Naive thymus-derived CD4-positive, alpha-beta T cell (primary cell): ENCODE data around the gene HMOX2. TPM values are rescaled to one million over a fixed set of nuclear protein-coding genes. Genes with fewer than 3 reads are reported as not detected.

Experiments used
- ATAC-seq: fragments of 150-1000 bp; cut with Tn5 transposase; 2 replicates; pipeline ENCODE4 v1.10.0; 2021; ENCODE audit warnings: mild to moderate bottlenecking, moderate library complexity
- CTCF ChIA-PET: fragments of 350-600 bp; sonication (Branson Sonifier 250); formaldehyde crosslinking; loops from one replicate; lab custom pipeline; 2021; ENCODE audit warnings: antibody characterized with exemption; lab: Charles Lee
- POLR2A ChIA-PET: fragments of 350-600 bp; sonication (Branson Sonifier 250); formaldehyde crosslinking; loops from one replicate; lab custom pipeline; 2021; ENCODE audit warnings: antibody characterized with exemption, inconsistent platforms; lab: Charles Lee
- DNase-seq, 9 donors: peaks; one replicate each; pipeline versions ENCODE4 v3.0.0 to v3.0.0-alpha.2; 2020 to 2022; ENCODE audit warnings: mixed read lengths in 1 of 9
- H3K27ac ChIP-seq: one replicate; pipeline ENCODE4 v1.7.0; 2013; ENCODE audit warnings: mild to moderate bottlenecking, low read depth, low read length, moderate library complexity
- H3K27me3 ChIP-seq, 2 donors: one replicate each; pipeline ENCODE4 v1.7.0; 2013; ENCODE audit warnings: low read length in 2 of 2, mild to moderate bottlenecking in 2 of 2, moderate library complexity in 2 of 2; ENCODE audit not compliant: control insufficient read depth in 2 of 2, insufficient read depth in 2 of 2
- H3K36me3 ChIP-seq, 3 experiments: 1 replicate in 2 of 3; 2 replicates in 1 of 3; pipeline ENCODE4 v1.7.0; 2013; ENCODE audit warnings: low read length in 3 of 3, mild to moderate bottlenecking in 3 of 3, moderate library complexity in 1 of 3; ENCODE audit not compliant: insufficient read depth in 3 of 3, control insufficient read depth in 2 of 3
- H3K4me1 ChIP-seq, 2 donors: one replicate each; pipeline ENCODE4 v1.7.0; 2013; ENCODE audit warnings: low read length in 2 of 2, mild to moderate bottlenecking in 2 of 2, moderate library complexity in 1 of 2; ENCODE audit not compliant: control insufficient read depth in 2 of 2, insufficient read depth in 2 of 2
- H3K4me3 ChIP-seq: 2 replicates; pipeline ENCODE4 v1.7.0; 2013; ENCODE audit warnings: mild to moderate bottlenecking, low read length
- H3K9me3 ChIP-seq, 3 experiments: 1 replicate in 2 of 3; 2 replicates in 1 of 3; pipeline ENCODE4 v1.7.0; 2013; ENCODE audit warnings: low read length in 3 of 3; ENCODE audit not compliant: control insufficient read depth in 2 of 3
- H3K27ac Mint-ChIP-seq, 9 donors: one replicate each; pipeline ENCODE4 v1.8.0; 2020 to 2022; ENCODE audit warnings: mixed read lengths in 9 of 9, mild to moderate bottlenecking in 8 of 9, moderate library complexity in 5 of 9, inconsistent platforms in 2 of 9
- H3K27me3 Mint-ChIP-seq, 5 donors: one replicate each; pipeline ENCODE4 v1.8.0; 2021 to 2022; ENCODE audit warnings: mixed read lengths in 5 of 5, mild to moderate bottlenecking in 1 of 5
- H3K36me3 Mint-ChIP-seq, 5 donors: one replicate each; pipeline ENCODE4 v1.8.0; 2020 to 2022; ENCODE audit warnings: mixed read lengths in 5 of 5, mild to moderate bottlenecking in 3 of 5, inconsistent platforms in 1 of 5
- H3K4me1 Mint-ChIP-seq, 7 donors: one replicate each; pipeline ENCODE4 v1.8.0; 2020 to 2022; ENCODE audit warnings: mixed read lengths in 7 of 7, mild to moderate bottlenecking in 3 of 7, inconsistent platforms in 1 of 7
- H3K4me3 Mint-ChIP-seq, 10 donors: one replicate each; pipeline ENCODE4 v1.8.0; 2020 to 2022; ENCODE audit warnings: mild to moderate bottlenecking in 10 of 10, mixed read lengths in 10 of 10, moderate library complexity in 6 of 10, inconsistent platforms in 2 of 10
- H3K9me3 Mint-ChIP-seq, 11 donors: one replicate each; pipeline ENCODE4 v1.8.0; 2020 to 2022; ENCODE audit warnings: mixed read lengths in 11 of 11, mild to moderate bottlenecking in 4 of 11, inconsistent platforms in 1 of 11, moderate library complexity in 1 of 11
- intact Hi-C, 2 donors: fragments of 100-400 bp; cut with micrococcal nuclease; formaldehyde crosslinking; loops; one replicate each; pipeline ENCODE4 v1.15.1; 2023
- polyA plus RNA-seq, 2 donors: library from polyadenylated mRNA; unstranded; fragments of 300-500 nt; fragmentation: Illumina TruSeq; gene quantifications; one replicate each; pipeline ENCODE4 v1.2.3, GENCODE V29; 2021
- total RNA-seq, 6 experiments: library from RNA in 5 of 6; stranded (reverse) in 5 of 6; gene quantifications; 1 replicate in 5 of 6; 2 replicates in 1 of 6; pipeline ENCODE4 v1.2.3 and lab custom pipeline; 2021 to 2026

Gene HMOX2
- total and polyA plus RNA-seq, 7 experiments from 2014 or later, result 44.6 to 163 (median 77.2) TPM

DNA sequence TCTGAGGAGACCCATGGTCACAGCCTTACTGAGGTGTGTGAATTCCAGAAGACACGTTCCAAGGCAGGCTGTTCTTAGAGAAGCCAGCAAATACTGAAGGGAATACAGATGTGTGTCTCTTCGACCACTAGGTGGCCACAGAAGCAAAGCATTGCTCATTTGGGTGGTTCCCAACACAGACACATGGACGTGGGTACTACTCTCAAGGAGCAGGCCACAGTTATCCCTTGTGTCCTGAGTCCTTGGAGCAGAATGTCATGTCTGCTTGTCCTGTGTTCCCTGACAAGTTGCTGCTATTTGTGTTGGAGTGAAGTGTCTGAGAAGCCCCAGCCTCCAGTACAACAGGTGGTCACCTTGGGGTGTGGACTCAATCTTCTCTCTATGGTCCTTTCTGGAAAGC is 30.3 kb downstream of the HMOX2 start:
- peak overlapping the region; percentile 93 for H3K27ac ChIP-seq
- ATAC-seq (peak; percentile 58), DNase-seq (peak in 8 of 9 donors; percentile 40 to 75 (median 65))
- Mint-ChIP-seq H3K4me3 (peak overlapping the region; percentile 71 to 87 (median 80)), H3K4me1 (peaks cover 39 to 77% (median 60%) of the 10 kb centered on the region in 7 donors), H3K27me3 (no peaks in the 10 kb centered on the region), H3K36me3 (peaks cover 8 to 36% (median 18%) of the 10 kb centered on the region in 5 donors), H3K9me3 (no peaks in the 10 kb centered on the region), H3K27ac (peak overlapping the region; percentile 94 to 100 (median 99))
- peak overlapping the region; percentile 55 for H3K4me3 ChIP-seq
- intact Hi-C loops, result loop anchor here (1.0 to 5.0 kb wide), 5 partner anchors 32 to 116 kb away; partner anchors contain the start of genes CDIP1 (in 2 of the 2) and MGRN1 (in 1 of the 2)
- ChIA-PET POLR2A (interaction anchor here (1.0 to 11.2 kb wide), 13 partner anchors 8 to 110 kb away, joined by 3 to 216 read pairs (median 5); partner anchors contain the start of genes CDIP1, HMOX2 and NMRAL1), CTCF (interaction anchor here (0.5 to 6.4 kb wide), 21 partner anchors 9 to 154 kb away, joined by 3 to 71 read pairs (median 5); partner anchors contain the start of genes CDIP1, HMOX2, MGRN1 and NMRAL1)
- H3K27me3 ChIP-seq, result no peaks in the 10 kb centered on the region
- peaks cover 19 to 48% (median 25%) of the 10 kb centered on the region in 3 experiments for H3K36me3 ChIP-seq
- no peaks in the 10 kb centered on the region for H3K9me3 ChIP-seq
- H3K4me1 ChIP-seq, result peaks cover 40 to 58% of the 10 kb centered on the region in 2 donors

DNA sequence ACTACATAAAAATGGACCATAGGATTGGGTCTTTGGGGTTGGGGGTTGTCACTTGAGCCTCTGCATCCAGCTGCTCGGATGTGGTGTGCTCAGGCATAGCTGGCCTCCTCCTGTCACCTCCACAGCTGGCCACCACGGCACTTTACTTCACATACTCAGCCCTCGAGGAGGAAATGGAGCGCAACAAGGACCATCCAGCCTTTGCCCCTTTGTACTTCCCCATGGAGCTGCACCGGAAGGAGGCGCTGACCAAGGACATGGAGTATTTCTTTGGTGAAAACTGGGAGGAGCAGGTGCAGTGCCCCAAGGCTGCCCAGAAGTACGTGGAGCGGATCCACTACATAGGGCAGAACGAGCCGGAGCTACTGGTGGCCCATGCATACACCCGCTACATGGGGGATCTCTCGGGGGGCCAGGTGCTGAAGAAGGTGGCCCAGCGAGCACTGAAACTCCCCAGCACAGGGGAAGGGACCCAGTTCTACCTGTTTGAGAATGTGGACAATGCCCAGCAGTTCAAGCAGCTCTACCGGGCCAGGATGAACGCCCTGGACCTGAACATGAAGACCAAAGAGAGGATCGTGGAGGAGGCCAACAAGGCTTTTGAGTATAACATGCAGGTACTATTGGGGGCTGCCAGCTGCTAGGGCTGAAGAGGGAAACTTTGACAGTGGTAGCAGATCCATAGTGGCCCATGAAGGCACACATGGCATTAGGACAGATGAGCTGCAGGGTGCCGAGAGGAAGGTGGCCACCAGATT is 31.6 kb downstream of the HMOX2 start:
- DNase-seq, result no peak
- Histone ChIP-seq H3K27ac (peak overlapping the region; percentile 93), H3K4me3 (no peak overlapping the region), H3K36me3 (peaks cover 19 to 61% (median 25%) of the 10 kb centered on the region in 3 experiments), H3K9me3 (no peaks in the 10 kb centered on the region), H3K4me1 (peaks cover 40 to 45% of the 10 kb centered on the region in 2 donors), H3K27me3 (no peaks in the 10 kb centered on the region)
- Mint-ChIP-seq H3K9me3 (no peaks in the 10 kb centered on the region), H3K4me3 (peak overlapping the region in 2 of 10 donors; percentile 9 to 87), H3K27me3 (no peaks in the 10 kb centered on the region), H3K4me1 (peaks cover 35 to 75% (median 58%) of the 10 kb centered on the region in 7 donors), H3K36me3 (peaks cover 9 to 44% (median 18%) of the 10 kb centered on the region in 5 donors), H3K27ac (peak overlapping the region; percentile 13 to 100 (median 99))
- ATAC-seq, result no peak
- POLR2A ChIA-PET, result interaction anchor here (0.9 to 11.2 kb wide), 11 partner anchors 8 to 159 kb away, joined by 3 to 216 read pairs (median 5); partner anchors contain the start of genes HMOX2 and NMRAL1
- intact Hi-C loops, result loop anchor here in 1 of 2 donors (2.0 to 5.0 kb wide), 2 partner anchors 31 to 115 kb away; partner anchors contain the start of genes CDIP1 and MGRN1
- CTCF ChIA-PET, result interaction anchor here (0.7 to 6.4 kb wide), 10 partner anchors 7 to 117 kb away, joined by 4 to 71 read pairs (median 6); partner anchors contain the start of genes HMOX2, MGRN1 and NMRAL1

DNA sequence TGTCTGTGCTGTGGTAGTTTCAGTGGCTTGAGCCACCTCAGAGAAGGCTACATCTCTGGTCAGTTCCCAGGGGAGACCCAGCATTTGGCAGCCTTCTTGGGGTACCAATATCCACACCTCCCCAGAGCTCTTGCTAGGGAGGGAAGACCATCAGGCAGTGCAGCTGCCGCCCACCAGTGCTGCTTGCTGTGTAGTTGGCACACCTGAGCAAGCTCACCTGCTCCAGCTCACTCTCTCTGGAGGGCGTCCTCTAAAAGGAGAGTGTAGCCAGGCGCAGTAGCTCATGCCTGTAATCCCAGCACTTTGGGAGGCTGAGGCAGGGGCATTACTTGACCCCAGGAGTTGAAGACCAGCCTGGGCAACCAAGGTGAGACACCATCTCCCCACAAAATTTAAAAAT is 32.6 kb downstream of the HMOX2 start:
- intact Hi-C loops, result loop anchor here in 1 of 2 donors (5.0 kb wide), 1 partner anchor 113 kb away; the partner anchor contains the start of gene MGRN1
- H3K9me3 ChIP-seq, result no peaks in the 10 kb centered on the region
- Mint-ChIP-seq H3K9me3 (no peaks in the 10 kb centered on the region), H3K27me3 (no peaks in the 10 kb centered on the region), H3K4me3 (no peak overlapping the region), H3K4me1 (peaks cover 27 to 73% (median 53%) of the 10 kb centered on the region in 7 donors), H3K36me3 (peaks cover 9 to 40% (median 18%) of the 10 kb centered on the region in 5 donors), H3K27ac (peak overlapping the region in 6 of 9 donors; percentile 14 to 99 (median 52))
- DNase-seq, result no peak
- peaks cover 19 to 71% (median 25%) of the 10 kb centered on the region in 3 experiments for H3K36me3 ChIP-seq
- POLR2A ChIA-PET, result interaction anchor here (0.9 to 11.2 kb wide), 7 partner anchors 10 to 77 kb away, joined by 3 to 216 read pairs (median 5); partner anchors contain the start of genes HMOX2 and NMRAL1
- ATAC-seq, result no peak
- H3K4me3 ChIP-seq, result no peak overlapping the region
- peak overlapping the region; percentile 93 for H3K27ac ChIP-seq
- H3K27me3 ChIP-seq, result no peaks in the 10 kb centered on the region
- CTCF ChIA-PET, result interaction anchor here (0.7 to 6.4 kb wide), 7 partner anchors 9 to 93 kb away, joined by 3 to 71 read pairs (median 4); partner anchors contain the start of genes HMOX2 and NMRAL1
- H3K4me1 ChIP-seq, result peaks cover 35 to 37% of the 10 kb centered on the region in 2 donors

DNA sequence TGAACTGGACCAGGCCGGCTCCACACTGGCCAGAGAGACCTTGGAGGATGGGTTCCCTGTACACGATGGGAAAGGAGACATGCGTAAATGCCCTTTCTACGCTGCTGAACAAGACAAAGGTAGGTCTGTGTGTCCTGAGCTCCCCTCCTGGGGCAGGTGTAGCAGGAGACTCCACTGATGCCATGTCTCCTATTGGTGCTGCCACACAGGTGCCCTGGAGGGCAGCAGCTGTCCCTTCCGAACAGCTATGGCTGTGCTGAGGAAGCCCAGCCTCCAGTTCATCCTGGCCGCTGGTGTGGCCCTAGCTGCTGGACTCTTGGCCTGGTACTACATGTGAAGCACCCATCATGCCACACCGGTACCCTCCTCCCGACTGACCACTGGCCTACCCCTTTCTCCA is 33.2 kb downstream of the HMOX2 start:
- intact Hi-C loops, result loop anchor here in 1 of 2 donors (5.0 kb wide), 1 partner anchor 113 kb away; the partner anchor contains the start of gene MGRN1
- no peaks in the 10 kb centered on the region for H3K9me3 Mint-ChIP-seq
- no peak for ATAC-seq
- Histone ChIP-seq H3K27ac (peak overlapping the region; percentile 24), H3K4me3 (no peak overlapping the region), H3K4me1 (peaks cover 37% of the 10 kb centered on the region in 2 donors), H3K9me3 (no peaks in the 10 kb centered on the region), H3K27me3 (no peaks in the 10 kb centered on the region), H3K36me3 (peaks cover 19 to 75% (median 25%) of the 10 kb centered on the region in 3 experiments)
- POLR2A ChIA-PET, result interaction anchor here (1.1 to 11.2 kb wide), 4 partner anchors 17 to 160 kb away, joined by 3 to 169 read pairs (median 34); no protein-coding TSS in a partner anchor
- H3K36me3 Mint-ChIP-seq, result peaks cover 9 to 40% (median 18%) of the 10 kb centered on the region in 5 donors
- no peak for DNase-seq
- H3K27ac Mint-ChIP-seq, result peak overlapping the region in 5 of 9 donors; percentile 14 to 77 (median 32)
- no peak overlapping the region for H3K4me3 Mint-ChIP-seq
- H3K27me3 Mint-ChIP-seq, result no peaks in the 10 kb centered on the region
- peaks cover 29 to 73% (median 53%) of the 10 kb centered on the region in 7 donors for H3K4me1 Mint-ChIP-seq
- CTCF ChIA-PET, result interaction anchor here (0.7 to 6.4 kb wide), 4 partner anchors 32 to 92 kb away, joined by 3 to 71 read pairs (median 4); partner anchors contain the start of genes HMOX2 and NMRAL1

DNA sequence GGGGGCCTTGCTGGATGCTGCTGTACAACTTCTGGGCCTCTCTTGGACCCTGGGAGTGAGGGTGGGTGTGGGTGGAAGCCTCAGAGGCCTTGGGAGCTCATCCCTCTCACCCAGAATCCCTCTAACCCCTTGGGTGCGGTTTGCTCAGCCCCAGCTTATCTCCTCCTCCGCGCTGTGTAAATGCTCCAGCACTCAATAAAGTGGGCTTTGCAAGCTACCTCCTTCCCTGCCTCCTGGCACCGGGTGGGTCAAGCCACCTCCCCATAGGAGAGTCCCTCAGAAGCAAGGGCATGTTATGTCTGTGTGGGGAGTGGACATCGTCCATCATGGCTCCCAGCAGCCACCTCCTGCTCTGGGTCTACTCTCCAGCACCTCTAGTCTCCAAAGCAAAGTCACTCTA is 33.9 kb downstream of the HMOX2 start:
- no peak for ATAC-seq
- H3K36me3 ChIP-seq, result peaks cover 19 to 75% (median 25%) of the 10 kb centered on the region in 3 experiments
- no peak for DNase-seq
- H3K27ac ChIP-seq, result peak overlapping the region; percentile 24
- Mint-ChIP-seq H3K4me1 (peaks cover 32 to 73% (median 53%) of the 10 kb centered on the region in 7 donors), H3K4me3 (no peak overlapping the region), H3K9me3 (no peaks in the 10 kb centered on the region), H3K36me3 (peaks cover 9 to 40% (median 18%) of the 10 kb centered on the region in 5 donors), H3K27ac (peak overlapping the region in 6 of 9 donors; percentile 62 to 91 (median 80)), H3K27me3 (no peaks in the 10 kb centered on the region)
- H3K27me3 ChIP-seq, result no peaks in the 10 kb centered on the region
- H3K4me1 ChIP-seq, result peaks cover 37 to 38% of the 10 kb centered on the region in 2 donors
- POLR2A ChIA-PET, result interaction anchor here (0.6 to 1.8 kb wide), 4 partner anchors 19 to 160 kb away, joined by 3 to 4 read pairs (median 3); no protein-coding TSS in a partner anchor
- intact Hi-C loops, result loop anchor here in 1 of 2 donors (10.0 kb wide), 1 partner anchor 445 kb away; the partner anchor contains the start of gene SEC14L5
- CTCF ChIA-PET, result interaction anchor here (1.6 kb wide), 1 partner anchor 38 kb away, joined by 4 read pairs; no protein-coding TSS in a partner anchor
- no peak overlapping the region for H3K4me3 ChIP-seq
- no peaks in the 10 kb centered on the region for H3K9me3 ChIP-seq
